IgD-negative memory B cell (primary cell): ENCODE measurements around the gene AGTRAP. TPM values are rescaled to one million over a fixed set of nuclear protein-coding genes. Genes with fewer than 3 reads are reported as not detected.

ENCODE experiments used
- H3K27ac Mint-ChIP-seq, 3 donors: one replicate each; pipeline ENCODE4 v1.8.0; 2020 to 2022; ENCODE audit warnings: mild to moderate bottlenecking in 3 of 3, mixed read lengths in 3 of 3, moderate library complexity in 1 of 3
- H3K27me3 Mint-ChIP-seq: one replicate; pipeline ENCODE4 v1.8.0; 2021; ENCODE audit warnings: mixed read lengths
- H3K36me3 Mint-ChIP-seq: one replicate; pipeline ENCODE4 v1.8.0; 2020; ENCODE audit warnings: mild to moderate bottlenecking, mixed read lengths
- H3K4me1 Mint-ChIP-seq, 3 donors: one replicate each; pipeline ENCODE4 v1.8.0; 2020 to 2022; ENCODE audit warnings: mixed read lengths in 3 of 3, mild to moderate bottlenecking in 1 of 3
- H3K4me3 Mint-ChIP-seq, 4 donors: one replicate each; pipeline ENCODE4 v1.8.0; 2020 to 2022; ENCODE audit warnings: mild to moderate bottlenecking in 4 of 4, mixed read lengths in 4 of 4, moderate library complexity in 3 of 4
- H3K9me3 Mint-ChIP-seq, 3 donors: one replicate each; pipeline ENCODE4 v1.8.0; 2020 to 2021; ENCODE audit warnings: mixed read lengths in 3 of 3, mild to moderate bottlenecking in 1 of 3
- polyA plus RNA-seq: library from polyadenylated mRNA; unstranded; fragments of 300-500 nt; fragmentation: Illumina TruSeq; gene quantifications from one replicate; pipeline ENCODE4 v1.2.3, GENCODE V29; 2021

The AGTRAP gene
- polyA plus RNA-seq, 1 donor from 2014 or later, result 52.6 TPM

- H3K36me3 Mint-ChIP-seq, result no peaks in the 10 kb centered on the region
- H3K9me3 Mint-ChIP-seq, result no peaks in the 10 kb centered on the region
- no peak overlapping the region for H3K27ac Mint-ChIP-seq
- H3K4me3 Mint-ChIP-seq, result no peak overlapping the region
- H3K4me1 Mint-ChIP-seq, result peaks cover 0 to 3% (median 3%) of the 10 kb centered on the region in 3 donors
- peaks cover 9% of the 10 kb centered on the region for H3K27me3 Mint-ChIP-seq
Observed at GRCh38 chr1:11753555-11754208, 17.7 kb downstream of the AGTRAP start.

GRCh38 chr1:11757047-11757446, 21.1 kb downstream of the AGTRAP start:
- Mint-ChIP-seq H3K36me3 (peaks cover 3% of the 10 kb centered on the region), H3K27ac (no peak overlapping the region), H3K9me3 (no peaks in the 10 kb centered on the region), H3K4me1 (peaks cover 0 to 1% (median 0%) of the 10 kb centered on the region in 3 donors), H3K27me3 (peaks cover 16% of the 10 kb centered on the region), H3K4me3 (no peak overlapping the region)

- Mint-ChIP-seq H3K9me3 (no peaks in the 10 kb centered on the region), H3K27ac (no peak overlapping the region), H3K36me3 (peaks cover 3% of the 10 kb centered on the region), H3K4me3 (no peak overlapping the region), H3K27me3 (peaks cover 24% of the 10 kb centered on the region), H3K4me1 (peaks cover 0 to 1% (median 0%) of the 10 kb centered on the region in 3 donors)
Observed at GRCh38 chr1:11759791-11760190, 23.9 kb downstream of the AGTRAP start.

- Mint-ChIP-seq H3K4me3 (peak overlapping the region in 1 of 4 donors; percentile 76), H3K27ac (peak overlapping the region in 1 of 3 donors; percentile 71), H3K36me3 (peaks cover 3% of the 10 kb centered on the region), H3K9me3 (no peaks in the 10 kb centered on the region), H3K4me1 (peaks cover 0 to 1% (median 0%) of the 10 kb centered on the region in 3 donors), H3K27me3 (peaks cover 20% of the 10 kb centered on the region)
Observed at GRCh38 chr1:11761285-11761684, 25.3 kb downstream of the AGTRAP start.

- no peaks in the 10 kb centered on the region for H3K9me3 Mint-ChIP-seq
- H3K4me1 Mint-ChIP-seq, result peaks cover 0 to 1% (median 0%) of the 10 kb centered on the region in 3 donors
- peak within 1 kb of the TSS in 1 of 3 donors; percentile 90 for H3K27ac Mint-ChIP-seq
- H3K4me3 Mint-ChIP-seq, result peak within 1 kb of the TSS in 1 of 4 donors; percentile 76
- peaks cover 3% of the 10 kb centered on the region for H3K36me3 Mint-ChIP-seq
- H3K27me3 Mint-ChIP-seq, result peaks cover 16% of the 10 kb centered on the region
Observed at GRCh38 chr1:11761988-11762406, 26.1 kb downstream of the AGTRAP start, which contains the start of gene C1orf167. C1orf167 (plus strand) TSS chr1:11762193; CDS start chr1:11764401, 2,208 bp downstream.

- Mint-ChIP-seq H3K36me3 (peaks cover 3% of the 10 kb centered on the region), H3K27me3 (peaks cover 16% of the 10 kb centered on the region), H3K9me3 (no peaks in the 10 kb centered on the region), H3K27ac (no peak overlapping the region), H3K4me1 (peaks cover 0 to 1% (median 0%) of the 10 kb centered on the region in 3 donors), H3K4me3 (no peak overlapping the region)
Observed at GRCh38 chr1:11764115-11764514, 28.2 kb downstream of the AGTRAP start.

- H3K4me1 Mint-ChIP-seq, result peaks cover 0 to 1% (median 0%) of the 10 kb centered on the region in 3 donors
Observed at GRCh38 chr1:11764519-11764918, 28.6 kb downstream of the AGTRAP start.

GRCh38 chr1:11765661-11766428, 29.9 kb downstream of the AGTRAP start:
- Mint-ChIP-seq H3K4me1 (peaks cover 0 to 1% (median 0%) of the 10 kb centered on the region in 3 donors), H3K36me3 (no peaks in the 10 kb centered on the region), H3K9me3 (no peaks in the 10 kb centered on the region), H3K27ac (no peak overlapping the region), H3K27me3 (peaks cover 16% of the 10 kb centered on the region), H3K4me3 (no peak overlapping the region)

More at GRCh38 chr1:11764519-11764918, 28.6 kb downstream of the AGTRAP start:
- Mint-ChIP-seq H3K27ac (no peak overlapping the region), H3K4me3 (no peak overlapping the region), H3K36me3 (peaks cover 3% of the 10 kb centered on the region), H3K9me3 (no peaks in the 10 kb centered on the region), H3K27me3 (peaks cover 16% of the 10 kb centered on the region)

GRCh38 chr1:11766429-11766776, 30.5 kb downstream of the AGTRAP start:
- Mint-ChIP-seq H3K4me1 (no peaks in the 10 kb centered on the region), H3K9me3 (no peaks in the 10 kb centered on the region), H3K27ac (no peak overlapping the region), H3K36me3 (no peaks in the 10 kb centered on the region), H3K27me3 (peaks cover 15% of the 10 kb centered on the region), H3K4me3 (no peak overlapping the region)

- Mint-ChIP-seq H3K36me3 (no peaks in the 10 kb centered on the region), H3K27me3 (peaks cover 4% of the 10 kb centered on the region), H3K4me3 (no peak overlapping the region), H3K27ac (no peak overlapping the region), H3K9me3 (no peaks in the 10 kb centered on the region), H3K4me1 (peaks cover 0 to 5% (median 4%) of the 10 kb centered on the region in 3 donors)
Observed at GRCh38 chr1:11767922-11768704, 32.2 kb downstream of the AGTRAP start.

GRCh38 chr1:11768821-11769220, 32.9 kb downstream of the AGTRAP start:
- no peaks in the 10 kb centered on the region for H3K9me3 Mint-ChIP-seq
- H3K4me3 Mint-ChIP-seq, result no peak overlapping the region
- no peaks in the 10 kb centered on the region for H3K27me3 Mint-ChIP-seq
- no peaks in the 10 kb centered on the region for H3K36me3 Mint-ChIP-seq
- no peak overlapping the region for H3K27ac Mint-ChIP-seq
- H3K4me1 Mint-ChIP-seq, result peaks cover 0 to 5% (median 4%) of the 10 kb centered on the region in 3 donors

- H3K4me3 Mint-ChIP-seq, result no peak overlapping the region
- no peaks in the 10 kb centered on the region for H3K27me3 Mint-ChIP-seq
- peaks cover 0 to 5% (median 4%) of the 10 kb centered on the region in 3 donors for H3K4me1 Mint-ChIP-seq
- no peak overlapping the region for H3K27ac Mint-ChIP-seq
- no peaks in the 10 kb centered on the region for H3K9me3 Mint-ChIP-seq
- no peaks in the 10 kb centered on the region for H3K36me3 Mint-ChIP-seq
Observed at GRCh38 chr1:11769274-11769673, 33.3 kb downstream of the AGTRAP start.

- Mint-ChIP-seq H3K4me1 (peaks cover 0 to 5% (median 4%) of the 10 kb centered on the region in 3 donors), H3K4me3 (no peak overlapping the region), H3K36me3 (no peaks in the 10 kb centered on the region), H3K27ac (no peak overlapping the region), H3K27me3 (peaks cover 4% of the 10 kb centered on the region), H3K9me3 (no peaks in the 10 kb centered on the region)
Observed at GRCh38 chr1:11770011-11770410, 34.1 kb downstream of the AGTRAP start.

GRCh38 chr1:11771481-11772043, 35.6 kb downstream of the AGTRAP start:
- no peak overlapping the region for H3K4me3 Mint-ChIP-seq
- H3K9me3 Mint-ChIP-seq, result no peaks in the 10 kb centered on the region
- no peaks in the 10 kb centered on the region for H3K36me3 Mint-ChIP-seq
- no peak overlapping the region for H3K27ac Mint-ChIP-seq
- peaks cover 4% of the 10 kb centered on the region for H3K27me3 Mint-ChIP-seq
- H3K4me1 Mint-ChIP-seq, result peaks cover 0 to 5% (median 4%) of the 10 kb centered on the region in 3 donors
